ENCODE measurements around the gene KIAA1217. TPM values are rescaled to one million over a fixed set of nuclear protein-coding genes. Genes with fewer than 3 reads are reported as not detected.
A peak's percentile ranks its signal among the peaks of the same experiment; 100 is the strongest.

KIAA1217 gene
- total and polyA plus RNA-seq, 2 of the 8 experiments (the other 6 are each of a cell fraction or from before 2014, with no cell fraction given), result 4.5 to 15.6 TPM

GRCh38 chr10:24206334-24206733 is 2.6 kb upstream of the KIAA1217 start:
- no peak overlapping the region for H2BK20ac ChIP-seq (ENCODE audit: low read length)
- no peak overlapping the region for H4K8ac ChIP-seq (ENCODE audit: extremely low read depth, insufficient read depth, low read length)
- WGBS, 2 experiments (ENCODE audit: extremely low coverage in 1 of 2, insufficient coverage in 1 of 2, insufficient read length in 1 of 2, insufficient replicate concordance in 2 of 2, low coverage in 1 of 2, low lambda C conversion rate in 2 of 2, missing lambda C conversion rate in 1 of 2), result 83% methylated on average over 2 of the region's 2 CpGs; no CpG with 5 or more reads in 1 of the 2 experiments
- H3K4me3 ChIP-seq (ENCODE audit: extremely low read depth in 1 of 4, insufficient read depth in 2 of 4, low read depth in 3 of 4, low read length in 4 of 4), result no peak overlapping the region
- H3K27ac ChIP-seq (ENCODE audit: low read depth, low read length), result no peak overlapping the region
- H3K56ac ChIP-seq (replicated peaks; ENCODE audit: insufficient read length, low read depth, low read length), result no peak overlapping the region
- no peak overlapping the region for H2BK120ac ChIP-seq (replicated peaks; ENCODE audit: low read depth, low read length)
- H3K4ac ChIP-seq (replicated peaks; ENCODE audit: insufficient read length, low read depth, low read length), result no peak overlapping the region
- H4K91ac ChIP-seq (replicated peaks; ENCODE audit: insufficient read length, low read length), result no peak overlapping the region
- ChIA-PET POLR2A (ENCODE audit: partially characterized antibody) (interaction anchor here (0.8 to 1.4 kb wide), 3 partner anchors 10 to 87 kb away, joined by 3 to 4 read pairs (median 4); no protein-coding TSS in a partner anchor), CTCF (ENCODE audit: partially characterized antibody) (interaction anchor here (0.6 to 2.8 kb wide), 4 partner anchors 10 to 510 kb away, joined by 3 to 15 read pairs (median 4); no protein-coding TSS in a partner anchor)
- H3K79me1 ChIP-seq (ENCODE audit: low read depth, low read length), result no peaks in the 10 kb centered on the region
- no peak overlapping the region for H3K23ac ChIP-seq (ENCODE audit: insufficient read length)
- no peaks in the 10 kb centered on the region; the same call in 1 of the 2 replicates for H3K23me2 ChIP-seq (ENCODE audit: low read depth, low read length)
- no peak overlapping the region for H3K14ac ChIP-seq (ENCODE audit: insufficient read length)
- FAIRE-seq (no peak), DNase-seq (ENCODE audit: low read depth in 1 of 2, low spot score in 2 of 2) (no peak)
- H3K79me2 ChIP-seq (ENCODE audit: control insufficient read depth in 1 of 2, insufficient read depth in 2 of 2, low read length in 2 of 2), result peaks cover 0 to 3% of the 10 kb centered on the region in 2 experiments; a peak in 1 of 4 replicates
- no peak overlapping the region for H3K18ac ChIP-seq (ENCODE audit: extremely low read depth, low read length)
- peaks cover 3 to 20% (median 17%) of the 10 kb centered on the region in 4 experiments for H3K4me1 ChIP-seq (replicated peaks in 1 of 4; ENCODE audit: control insufficient read depth in 3 of 4, insufficient read depth in 4 of 4, low read length in 3 of 4)
- H3K36me3 ChIP-seq (ENCODE audit: control insufficient read depth in 2 of 4, insufficient read depth in 4 of 4, low read length in 3 of 4), result no peaks in the 10 kb centered on the region
- H4K20me1 ChIP-seq (replicated peaks in 1 of 2; ENCODE audit: control insufficient read depth in 1 of 2, insufficient read depth in 2 of 2, low read length in 2 of 2), result no peaks in the 10 kb centered on the region
- H3K27me3 ChIP-seq (replicated peaks in 1 of 4; ENCODE audit: control insufficient read depth in 3 of 4, extremely low read depth in 1 of 4, insufficient read depth in 3 of 4, low read length in 3 of 4), result no peaks in the 10 kb centered on the region
- H3K9me3 ChIP-seq (ENCODE audit: insufficient read depth in 2 of 2, low read depth in 1 of 2, low read length in 1 of 2), result no peaks in the 10 kb centered on the region
- H2BK5ac ChIP-seq (ENCODE audit: low read depth, low read length), result no peak overlapping the region
- no peak overlapping the region for H3K9ac ChIP-seq (replicated peaks in 1 of 4; ENCODE audit: extremely low read depth in 1 of 4, low read depth in 3 of 4, low read length in 3 of 4)
- no peak overlapping the region for H2BK15ac ChIP-seq (ENCODE audit: low read length)
- H2AK5ac ChIP-seq (ENCODE audit: low read depth, low read length), result no peak overlapping the region
- H2AFZ ChIP-seq (ENCODE audit: low read length), result peak overlapping the region; percentile 41; the same call in 1 of the 2 replicates
- no peak overlapping the region for H4K5ac ChIP-seq (ENCODE audit: insufficient read length, low read depth, low read length)
- H3K4me2 ChIP-seq (ENCODE audit: insufficient read depth in 1 of 2, low read depth in 2 of 2, low read length in 2 of 2), result no peak overlapping the region
- H2BK12ac ChIP-seq (ENCODE audit: low read depth, low read length), result no peak overlapping the region
- TF ChIP-seq RXRA (IDR thresholded peaks at IDR 0.05; ENCODE audit: insufficient read depth, low read depth, low read length), result no peak
- TF ChIP-seq CHD2 (IDR thresholded peaks at IDR 0.05; ENCODE audit: low read length), result no peak
- no peak for TF ChIP-seq KDM5A (IDR thresholded peaks at IDR 0.05; ENCODE audit: low read length)
- no peak for TF ChIP-seq RFX5 (IDR thresholded peaks at IDR 0.05; ENCODE audit: borderline replicate concordance, low read depth, low read length)
- TF ChIP-seq POLR2A (IDR thresholded peaks at IDR 0.05; ENCODE audit: control extremely low read depth in 1 of 2, low read depth in 2 of 2, low read length in 2 of 2), result no peak
- no peak for TF ChIP-seq BRCA1 (IDR thresholded peaks at IDR 0.05; ENCODE audit: low read depth, low read length)
- TF ChIP-seq SIN3A (conservative IDR thresholded peaks at IDR 0.05 in 1 of 2, IDR thresholded peaks at IDR 0.05 in 1 of 2; ENCODE audit: low read depth in 1 of 2, low read length in 2 of 2), result no peak
- TF ChIP-seq ASH2L (IDR thresholded peaks at IDR 0.05; ENCODE audit: low read length), result no peak
- no peak for TF ChIP-seq POLR2AphosphoS5 (IDR thresholded peaks at IDR 0.05; ENCODE audit: low read depth, low read length)
- no peak for TF ChIP-seq HDAC2 (IDR thresholded peaks at IDR 0.05; ENCODE audit: borderline replicate concordance in 1 of 2, low read depth in 2 of 2, low read length in 2 of 2)
- no peak for TF ChIP-seq TCF12 (IDR thresholded peaks at IDR 0.05; ENCODE audit: low read depth, low read length)
- no peak for TF ChIP-seq EGR1 (IDR thresholded peaks at IDR 0.05; ENCODE audit: borderline replicate concordance, low read depth, low read length)
- TF ChIP-seq SIX5 (IDR thresholded peaks at IDR 0.05; ENCODE audit: low read depth, low read length), result no peak
- TF ChIP-seq TAF7 (optimal IDR thresholded peaks at IDR 0.05; ENCODE audit: borderline replicate concordance, low read depth, low read length), result no peak
- no peak for TF ChIP-seq SP1 (IDR thresholded peaks at IDR 0.05; ENCODE audit: low read depth, low read length)
- no peak for TF ChIP-seq CHD1 (IDR thresholded peaks at IDR 0.05; ENCODE audit: low read depth, low read length)

Measured in H1 (cell line).